Osteoblast (primary cell): ENCODE measurements around the gene DGKI. TPM values are rescaled to one million over a fixed set of nuclear protein-coding genes. Genes with fewer than 3 reads are reported as not detected.

Experiments
- DNase-seq: peaks from one replicate; pipeline ENCODE4 v3.0.0; 2011; ENCODE audit warnings: low spot score, mixed read lengths; ENCODE audit not compliant: insufficient read length; ENCODE audit errors: missing footprints
- H2AFZ ChIP-seq: 2 replicates; pipeline ENCODE4 v1.6.0; 2011; ENCODE audit warnings: mild to moderate bottlenecking, low read length
- H3K27ac ChIP-seq: 2 replicates; pipeline ENCODE4 v1.5.1; 2011; ENCODE audit warnings: mild to moderate bottlenecking, low read depth, low read length, moderate library complexity
- H3K27me3 ChIP-seq: 2 replicates; pipeline ENCODE4 v1.6.0; 2012; ENCODE audit warnings: mild to moderate bottlenecking, control low read depth, inconsistent platforms, low read length, moderate library complexity; ENCODE audit not compliant: insufficient read depth
- H3K36me3 ChIP-seq: 2 replicates; pipeline ENCODE4 v1.5.1; 2011; ENCODE audit warnings: mild to moderate bottlenecking, low read length, control low read depth, moderate library complexity; ENCODE audit not compliant: insufficient read depth
- H3K4me1 ChIP-seq: 2 replicates; pipeline ENCODE4 v1.5.1; 2011; ENCODE audit warnings: mild to moderate bottlenecking, low read length, control low read depth, moderate library complexity; ENCODE audit not compliant: insufficient read depth
- H3K4me2 ChIP-seq: 2 replicates; pipeline ENCODE4 v1.6.0; 2011; ENCODE audit warnings: mild to moderate bottlenecking, low read length; ENCODE audit not compliant: insufficient read depth
- H3K4me3 ChIP-seq: fragments of 200-600 bp; sonication (generic); 3 replicates; pipeline ENCODE4 v1.5.1; 2012; ENCODE audit warnings: mild to moderate bottlenecking, low read length, inconsistent platforms; ENCODE audit not compliant: insufficient read depth
- H3K79me2 ChIP-seq: 2 replicates; pipeline ENCODE4 v1.6.0; 2012; ENCODE audit warnings: mild to moderate bottlenecking, low read length, control low read depth, inconsistent platforms; ENCODE audit not compliant: insufficient read depth
- H3K9me3 ChIP-seq: 2 replicates; pipeline ENCODE4 v1.5.1; 2011; ENCODE audit warnings: low read depth, low read length, control low read depth
- H4K20me1 ChIP-seq: 2 replicates; pipeline ENCODE4 v1.6.0; 2012; ENCODE audit warnings: mild to moderate bottlenecking, low read length, control low read depth; ENCODE audit not compliant: insufficient read depth
- CTCF ChIP-seq: IDR thresholded peaks from 2 replicates; pipeline ENCODE4 v1.5.1; 2011; ENCODE audit warnings: mild to moderate bottlenecking, low read depth, low read length, moderate library complexity; ENCODE audit errors: extremely low read depth
- total RNA-seq: library from RNA; depleted of rRNA; stranded (reverse); fragments of >200 nt; gene quantifications from 2 replicates; pipeline ENCODE4 v1.2.3, GENCODE V29; 2012

The DGKI gene
- total RNA-seq, 1 donor, result 19.2 TPM

DNA sequence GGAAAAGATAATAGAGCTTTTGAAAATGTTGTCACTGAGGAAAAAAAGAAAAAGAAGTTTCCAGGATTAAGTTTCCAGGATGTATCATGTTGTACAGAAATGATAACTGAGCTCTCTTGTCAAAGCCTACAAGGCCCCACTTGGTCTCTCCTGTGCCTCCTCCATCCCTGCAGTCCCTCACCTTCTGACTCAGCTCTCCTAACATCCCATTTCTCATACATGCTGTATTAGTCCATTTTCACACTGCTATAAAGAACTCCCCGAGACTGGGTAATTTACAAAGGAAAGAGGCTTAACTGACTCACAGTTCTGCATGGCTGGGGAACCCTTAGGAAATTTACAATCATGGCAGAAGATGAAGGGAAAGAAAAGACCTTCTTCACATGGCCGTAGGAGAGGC, 3.8 kb upstream of the DGKI start:
- Histone ChIP-seq H3K27ac (peak overlapping the region; percentile 88), H2AFZ (no peak overlapping the region), H3K4me2 (peak overlapping the region; percentile 2), H3K79me2 (peaks cover 10% of the 10 kb centered on the region), H3K36me3 (peaks cover 18% of the 10 kb centered on the region), H4K20me1 (no peaks in the 10 kb centered on the region), H3K27me3 (no peaks in the 10 kb centered on the region), H3K9me3 (no peaks in the 10 kb centered on the region), H3K4me3 (no peak overlapping the region), H3K4me1 (peaks cover 36% of the 10 kb centered on the region)
- DNase-seq, result peak; percentile 46
- TF ChIP-seq CTCF, result no peak

- no peak for TF ChIP-seq CTCF
- Histone ChIP-seq H3K27ac (peak overlapping the region; percentile 57), H3K4me1 (peaks cover 42% of the 10 kb centered on the region), H4K20me1 (no peaks in the 10 kb centered on the region), H3K4me2 (peak overlapping the region; percentile 79), H3K36me3 (peaks cover 15% of the 10 kb centered on the region), H3K9me3 (no peaks in the 10 kb centered on the region), H2AFZ (no peak overlapping the region), H3K79me2 (peaks cover 35% of the 10 kb centered on the region), H3K4me3 (no peak overlapping the region), H3K27me3 (no peaks in the 10 kb centered on the region)
- DNase-seq, result peak; percentile 15
Measured at GRCh38 chr7:137848095-137848494, 1.3 kb upstream of the DGKI start.

DNA sequence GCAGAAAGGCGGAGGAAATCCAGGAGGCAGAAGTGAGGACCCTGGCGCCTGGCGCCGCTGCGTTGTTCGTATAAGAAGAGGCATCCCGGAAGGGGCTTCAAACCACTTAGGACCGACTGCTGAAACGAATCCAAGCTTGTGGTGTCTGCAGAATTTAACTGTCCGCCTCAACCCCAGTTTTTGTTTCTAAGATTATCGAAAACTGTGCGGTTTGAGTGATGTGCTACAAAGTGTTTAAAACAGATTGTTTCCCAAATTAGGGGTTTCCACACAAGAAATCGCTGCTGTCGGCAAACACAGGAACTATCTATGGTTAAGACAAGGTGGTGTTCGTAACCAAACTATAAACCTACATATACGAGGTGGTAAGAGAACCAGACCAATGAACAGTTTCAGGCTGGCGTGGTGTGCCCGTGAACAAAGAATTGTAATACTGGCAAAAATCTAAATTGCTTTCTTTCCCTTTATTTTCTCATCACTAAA, 835 bp upstream of the DGKI start:
- H3K4me1 ChIP-seq, result peaks cover 42% of the 10 kb centered on the region
- H2AFZ ChIP-seq, result peak overlapping the region; percentile 62
- peak; percentile 84 for DNase-seq
- H3K4me2 ChIP-seq, result peak overlapping the region; percentile 79
- no peaks in the 10 kb centered on the region for H4K20me1 ChIP-seq
- peaks cover 39% of the 10 kb centered on the region for H3K79me2 ChIP-seq
- peak overlapping the region; percentile 57 for H3K27ac ChIP-seq
- no peaks in the 10 kb centered on the region for H3K9me3 ChIP-seq
- TF ChIP-seq CTCF, result no peak
- H3K4me3 ChIP-seq, result peak overlapping the region; percentile 75
- H3K36me3 ChIP-seq, result peaks cover 19% of the 10 kb centered on the region
- H3K27me3 ChIP-seq, result no peaks in the 10 kb centered on the region

DNA sequence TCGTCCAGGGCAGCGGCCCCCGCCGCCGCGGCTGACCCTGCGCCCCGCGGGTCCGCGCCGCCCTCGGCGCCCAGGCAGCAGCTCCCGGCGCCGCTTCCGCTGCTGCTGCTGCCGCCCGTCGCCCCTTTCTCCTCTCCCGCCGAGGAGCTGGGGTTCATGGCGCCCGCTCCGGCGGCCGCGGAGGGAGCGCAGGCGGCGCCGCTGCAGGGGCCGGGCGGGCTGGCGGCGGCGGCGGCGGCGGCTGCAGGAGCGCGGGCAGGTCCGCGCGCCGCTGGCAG, 286 bp downstream of the DGKI start:
- Histone ChIP-seq H3K4me3 (peak overlapping the region; percentile 75), H2AFZ (no peak overlapping the region), H3K4me2 (peak overlapping the region; percentile 79), H3K27ac (no peak overlapping the region), H3K27me3 (no peaks in the 10 kb centered on the region), H3K36me3 (peaks cover 13% of the 10 kb centered on the region), H3K79me2 (peaks cover 49% of the 10 kb centered on the region), H4K20me1 (peaks cover 2% of the 10 kb centered on the region), H3K4me1 (peaks cover 35% of the 10 kb centered on the region), H3K9me3 (no peaks in the 10 kb centered on the region)
- TF ChIP-seq CTCF, result no peak
- DNase-seq, result no peak
